ENCODE data around the gene TENM4.

- TF ChIP-seq CTCF (IDR thresholded peaks at IDR 0.05 in 4 of 5, conservative IDR thresholded peaks at IDR 0.05 in 1 of 5) (no peak), POLR2A (IDR thresholded peaks at IDR 0.05) (no peak)
Measured at GRCh38 chr11:78647986-78648875, 792.6 kb downstream of the TENM4 start.

All from gastrocnemius medialis (tissue), 4 donors.